Stimulated activated CD4-positive, alpha-beta T cell treated with anti-CD3 and anti-CD28 coated beads, Interleukin-4, amount 100 ng/mL, for 24 hours (primary cell): ENCODE results near the gene TJP2.
A peak's percentile ranks its signal among the peaks of the same experiment; 100 is the strongest.

Source experiments
- DNase-seq: peaks from one replicate; pipeline ENCODE4 v3.0.0-alpha.2; 2020

Gene TJP2

GRCh38 chr9:69237702-69238295 is 63.7 kb downstream of the TJP2 start:
- no peak for DNase-seq

DNA sequence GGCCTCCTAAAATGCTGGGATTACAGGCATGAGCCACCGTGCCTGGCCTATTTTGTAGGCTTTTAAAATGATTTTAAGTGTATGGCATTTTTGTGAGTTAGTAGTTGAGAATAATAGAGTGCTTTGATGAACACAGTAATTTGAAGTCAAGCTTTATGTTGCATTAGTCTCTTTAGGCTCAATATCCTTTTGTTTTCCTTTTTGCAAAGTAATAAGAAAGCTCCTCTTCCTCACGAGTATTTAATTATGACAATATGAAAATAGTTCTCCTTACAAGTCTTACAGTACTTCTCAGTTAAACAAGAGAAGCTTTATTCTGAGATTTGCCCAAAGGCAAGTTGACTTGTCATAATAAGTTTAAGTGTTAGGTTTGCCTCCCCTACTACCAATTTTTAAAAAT is 69.0 kb downstream of the TJP2 start:
- DNase-seq, result no peak

- DNase-seq, result no peak
These were observed 72.6 kb downstream of the TJP2 start for GRCh38 chr9:69246629-69247028.

GRCh38 chr9:69248005-69248404 is 73.9 kb downstream of the TJP2 start:
- no peak for DNase-seq

GRCh38 chr9:69249337-69249736 is 75.3 kb downstream of the TJP2 start:
- no peak for DNase-seq

GRCh38 chr9:69250681-69251080 is 76.6 kb downstream of the TJP2 start:
- no peak for DNase-seq

DNA sequence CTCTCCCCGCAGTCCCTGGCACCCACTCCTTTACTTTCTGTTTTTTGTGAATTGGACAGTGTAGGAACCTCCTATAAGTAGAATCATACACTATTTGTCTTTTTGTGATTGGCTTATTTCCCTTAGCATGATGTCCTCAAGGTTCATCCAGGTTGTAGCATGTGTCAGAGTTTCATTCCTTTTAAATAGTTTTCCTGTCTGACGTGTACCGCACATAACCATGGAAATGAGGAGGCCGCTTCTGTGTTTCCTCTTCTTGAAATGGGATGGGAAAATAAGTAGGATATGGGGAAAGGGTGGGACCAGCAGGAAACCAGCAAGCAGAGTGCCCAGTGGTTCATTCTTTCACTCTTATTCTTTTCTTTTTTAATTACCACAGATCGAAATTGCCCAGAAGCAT is 78.4 kb downstream of the TJP2 start:
- no peak for DNase-seq

GRCh38 chr9:69253057-69253456 is 79.0 kb downstream of the TJP2 start:
- DNase-seq, result no peak

DNA sequence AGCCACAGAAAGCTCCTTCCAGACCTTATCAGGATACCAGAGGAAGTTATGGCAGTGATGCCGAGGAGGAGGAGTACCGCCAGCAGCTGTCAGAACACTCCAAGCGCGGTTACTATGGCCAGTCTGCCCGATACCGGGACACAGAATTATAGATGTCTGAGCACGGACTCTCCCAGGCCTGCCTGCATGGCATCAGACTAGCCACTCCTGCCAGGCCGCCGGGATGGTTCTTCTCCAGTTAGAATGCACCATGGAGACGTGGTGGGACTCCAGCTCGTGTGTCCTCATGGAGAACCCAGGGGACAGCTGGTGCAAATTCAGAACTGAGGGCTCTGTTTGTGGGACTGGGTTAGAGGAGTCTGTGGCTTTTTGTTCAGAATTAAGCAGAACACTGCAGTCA is 80.1 kb downstream of the TJP2 start:
- no peak for DNase-seq

DNA sequence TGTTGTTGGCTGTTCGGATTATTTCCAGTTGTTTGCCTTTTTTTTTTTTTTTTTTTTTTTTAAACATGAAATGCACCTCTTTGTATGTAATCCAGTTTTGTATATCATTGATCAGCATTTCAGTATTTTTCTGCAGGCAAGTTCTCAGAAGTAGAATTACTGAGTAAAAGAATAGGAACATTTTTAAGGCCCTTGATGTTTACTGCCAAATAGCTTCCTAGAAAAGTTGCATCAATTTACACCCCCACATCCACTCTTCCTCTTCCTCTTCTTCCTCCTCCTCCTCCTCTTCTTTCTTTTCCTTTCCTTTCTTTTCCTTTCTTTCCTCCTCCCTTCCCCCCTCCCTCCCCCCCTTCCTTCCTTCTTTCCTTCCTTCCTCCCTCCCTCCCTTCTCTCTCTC is 81.5 kb downstream of the TJP2 start:
- no peak for DNase-seq

DNA sequence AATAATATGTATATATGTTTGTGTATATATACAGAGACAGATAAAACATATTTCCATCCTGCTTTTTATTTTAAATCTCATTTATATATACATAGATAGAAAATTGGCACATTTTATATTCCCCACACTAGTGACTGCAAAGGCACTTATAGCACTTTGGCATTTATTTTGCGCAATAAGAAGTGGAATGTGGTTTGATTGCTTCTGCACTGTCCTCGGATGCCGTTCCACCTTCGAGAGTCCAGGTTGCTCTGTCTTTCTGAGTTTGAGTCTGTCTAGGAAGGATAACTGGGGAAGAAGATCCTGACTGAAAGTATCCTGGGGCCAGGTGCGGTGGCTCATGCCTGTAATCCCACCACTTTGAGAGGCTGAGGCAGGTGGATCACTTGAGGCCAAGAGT is 84.5 kb downstream of the TJP2 start:
- DNase-seq, result no peak

GRCh38 chr9:69260161-69260560 is 86.1 kb downstream of the TJP2 start:
- no peak for DNase-seq

- DNase-seq, result no peak
These were observed 87.6 kb downstream of the TJP2 start for GRCh38 chr9:69261636-69262035.

DNA sequence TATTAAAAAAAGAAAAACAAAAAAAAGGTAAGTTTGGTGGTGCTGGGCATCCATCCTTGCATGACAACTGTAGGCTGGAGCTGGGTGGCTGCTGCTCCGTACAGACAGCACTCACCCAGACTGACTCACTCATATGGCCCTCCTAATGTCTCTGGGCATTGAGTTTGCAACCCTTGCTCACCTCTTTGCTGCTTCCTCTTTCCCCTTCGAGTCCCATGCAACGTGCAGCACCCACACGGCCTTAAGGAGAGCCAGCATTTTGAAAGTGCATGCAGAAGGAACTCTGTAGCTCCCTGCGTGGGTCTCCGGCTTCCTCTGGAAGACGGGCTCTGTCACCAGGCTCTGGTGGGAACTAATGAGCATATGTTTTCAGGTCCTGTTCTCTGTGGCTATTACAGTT is 90.4 kb downstream of the TJP2 start:
- DNase-seq, result no peak

DNA sequence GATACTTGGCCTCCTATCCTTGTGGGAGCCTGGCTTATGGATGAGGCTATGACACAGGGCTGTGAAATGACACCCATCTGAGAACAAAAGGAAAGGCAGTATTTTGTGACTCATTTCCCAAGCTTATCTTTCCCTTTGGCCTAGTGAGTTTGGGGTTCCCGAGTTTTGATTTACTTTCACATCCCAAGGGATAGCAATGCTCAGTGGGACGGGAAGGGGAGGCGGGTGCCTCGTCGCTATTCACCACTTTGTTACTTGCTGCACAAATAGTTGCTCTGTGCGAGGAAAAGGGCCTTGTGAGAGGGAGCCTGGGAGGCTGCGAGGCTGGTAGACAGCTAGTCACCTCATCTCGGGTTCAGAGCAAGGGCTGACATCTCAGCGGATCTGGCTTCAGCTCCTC is 91.8 kb downstream of the TJP2 start:
- DNase-seq, result no peak

GRCh38 chr9:69272212-69272611 is 98.1 kb downstream of the TJP2 start:
- no peak for DNase-seq

GRCh38 chr9:69273161-69273560 is 99.1 kb downstream of the TJP2 start:
- DNase-seq, result no peak

GRCh38 chr9:69276775-69277174 is 102.7 kb downstream of the TJP2 start:
- no peak for DNase-seq

DNA sequence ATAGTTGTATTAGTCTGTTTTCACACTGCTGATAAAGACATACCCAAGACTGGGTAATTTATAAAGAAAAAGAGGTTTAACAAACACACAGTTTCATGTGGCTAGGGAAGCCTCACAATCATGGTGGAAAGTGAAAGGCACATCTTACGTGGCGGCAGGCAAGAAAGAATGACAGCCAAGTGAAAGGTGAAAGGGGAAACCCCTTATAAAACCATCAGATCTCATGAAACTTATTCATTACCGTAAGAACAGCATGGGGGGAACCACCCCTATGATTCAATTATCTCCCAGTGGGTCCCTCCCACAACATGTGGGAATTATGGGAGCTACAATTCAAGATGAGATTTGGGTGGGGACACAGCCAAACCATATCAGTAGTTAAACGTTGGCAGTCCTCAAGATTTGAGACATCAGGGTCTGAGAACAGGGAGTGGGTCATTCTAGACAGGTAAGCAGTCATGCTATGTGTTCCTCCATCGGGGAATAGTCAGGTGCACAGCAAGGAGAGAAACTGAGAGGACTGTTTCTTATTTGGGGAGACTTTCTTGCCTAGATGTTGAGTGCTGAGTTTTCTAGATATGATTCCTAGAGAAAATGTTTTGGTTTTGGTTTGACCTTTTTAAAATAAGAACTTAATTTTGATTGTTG is 105.1 kb downstream of the TJP2 start:
- DNase-seq, result peak; percentile 16

- no peak for DNase-seq
These were observed 105.7 kb downstream of the TJP2 start for GRCh38 chr9:69279733-69280132.

DNA sequence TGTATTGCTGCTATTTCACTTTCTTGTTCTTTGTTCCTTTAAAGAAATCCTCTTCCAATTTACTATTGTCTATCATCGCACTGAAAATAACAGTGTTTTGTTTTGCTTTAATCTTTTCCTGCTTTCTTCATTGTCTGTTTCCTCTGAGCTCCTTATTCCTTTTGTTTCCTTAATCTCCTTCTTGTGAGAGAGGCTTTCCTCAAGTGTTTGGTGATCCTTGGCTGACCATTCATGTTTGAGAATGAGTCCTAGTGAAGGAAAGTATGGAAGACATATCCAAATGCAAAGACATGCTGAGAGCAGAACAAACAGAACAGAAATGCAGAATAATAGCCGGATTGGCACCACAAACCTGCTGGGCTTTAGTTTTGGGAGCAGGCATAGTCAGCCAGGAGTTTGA is 108.9 kb downstream of the TJP2 start:
- no peak for DNase-seq

DNA sequence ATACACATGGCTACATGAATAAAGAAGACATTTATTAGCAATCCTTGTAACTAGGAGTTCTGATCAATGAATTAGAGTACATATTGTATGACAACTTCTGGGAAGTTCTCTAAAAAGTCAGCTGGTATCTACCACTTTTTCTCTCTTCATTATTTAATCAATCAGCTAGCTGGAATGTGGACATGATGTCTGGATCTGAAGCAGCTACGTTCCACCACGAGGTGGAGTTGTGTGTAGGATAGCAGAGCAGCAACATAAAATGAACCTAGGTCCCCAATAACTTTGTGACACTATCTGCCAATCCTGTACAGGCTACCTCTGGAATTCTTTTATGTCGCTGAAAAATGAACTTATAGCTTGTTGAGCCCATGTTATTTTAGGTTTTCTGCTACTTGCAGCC is 118.0 kb downstream of the TJP2 start:
- no peak for DNase-seq

DNA sequence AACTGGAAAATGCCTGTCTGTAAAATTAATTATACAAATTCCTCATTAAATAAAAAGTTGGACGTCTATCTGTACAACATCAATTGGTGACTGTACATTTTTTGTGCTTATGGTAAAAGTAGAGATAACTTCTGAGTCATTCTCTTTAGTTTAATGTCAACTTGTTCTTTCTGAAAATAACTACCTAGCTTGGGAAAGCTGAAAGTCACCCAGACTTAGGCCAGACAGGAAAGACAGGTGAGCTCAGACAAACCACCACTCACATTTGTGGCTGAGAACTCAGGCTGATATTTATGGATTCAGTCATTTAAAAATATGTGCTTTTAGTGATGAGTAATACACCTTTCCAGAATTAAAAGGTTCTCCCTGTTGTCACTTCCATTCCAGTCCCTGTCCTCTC is 119.1 kb downstream of the TJP2 start:
- no peak for DNase-seq

DNA sequence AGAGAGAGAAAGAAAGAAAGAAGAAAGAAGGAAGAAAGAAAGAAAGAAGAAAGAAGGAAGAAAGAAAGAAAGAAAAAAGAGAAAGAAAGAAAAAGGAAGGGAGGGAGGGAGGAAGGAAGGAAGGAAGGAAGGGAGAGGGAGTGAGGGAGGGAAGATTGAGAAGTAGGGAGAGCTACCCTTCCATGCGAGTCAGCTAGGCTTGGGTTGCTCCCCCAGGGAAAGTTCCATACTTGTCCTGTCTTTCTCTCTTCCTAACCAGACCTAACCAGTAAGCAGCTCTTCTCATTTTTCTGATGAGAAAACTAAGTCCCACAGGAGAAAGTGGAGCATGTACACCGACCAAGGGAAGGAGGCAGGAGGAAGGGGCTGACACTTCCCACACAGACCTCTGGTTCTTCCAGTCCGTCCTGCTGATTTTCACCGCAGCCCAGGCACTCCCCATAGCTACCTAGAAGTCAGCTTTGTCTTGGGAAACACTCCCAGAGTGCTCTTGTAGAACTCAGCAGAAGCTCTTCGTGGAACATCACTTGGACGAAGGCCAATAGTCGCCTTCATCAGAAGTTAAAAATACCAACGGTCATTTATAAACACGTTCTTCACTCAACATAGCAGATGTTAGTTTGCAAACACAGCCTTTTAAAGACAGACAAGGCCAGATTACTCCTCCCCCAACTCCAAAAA is 121.9 kb downstream of the TJP2 start:
- DNase-seq, result no peak
